ENCODE data around the gene ASAP2.

The ASAP2 gene

GRCh38 chr2:9385841-9386240 is 179.2 kb downstream of the ASAP2 start:
- no peak overlapping the region for H3K4me3 ChIP-seq (replicated peaks; ENCODE audit: low read depth, low read length)
- TF ChIP-seq CTCF (IDR thresholded peaks at IDR 0.05; ENCODE audit: low read length, missing control alignments): no peak
- no peak for DNase-seq (ENCODE audit: low read depth)

- TF ChIP-seq CTCF (IDR thresholded peaks at IDR 0.05; ENCODE audit: low read length, missing control alignments): no peak
- DNase-seq (ENCODE audit: low read depth): no peak
- no peak overlapping the region for H3K4me3 ChIP-seq (replicated peaks; ENCODE audit: low read depth, low read length)
Measured at GRCh38 chr2:9388199-9388681, 181.6 kb downstream of the ASAP2 start.

- DNase-seq (ENCODE audit: low read depth): no peak
- TF ChIP-seq CTCF (IDR thresholded peaks at IDR 0.05; ENCODE audit: low read length, missing control alignments): no peak
- no peak overlapping the region for H3K4me3 ChIP-seq (replicated peaks; ENCODE audit: low read depth, low read length)
Measured at GRCh38 chr2:9388950-9389911, 182.6 kb downstream of the ASAP2 start.

GRCh38 chr2:9390151-9390850 is 183.7 kb downstream of the ASAP2 start:
- H3K4me3 ChIP-seq (replicated peaks; ENCODE audit: low read depth, low read length): no peak overlapping the region
- no peak for DNase-seq (ENCODE audit: low read depth)
- TF ChIP-seq CTCF (IDR thresholded peaks at IDR 0.05; ENCODE audit: low read length, missing control alignments): no peak

- no peak overlapping the region for H3K4me3 ChIP-seq (replicated peaks; ENCODE audit: low read depth, low read length)
- DNase-seq (ENCODE audit: low read depth): no peak
- no peak for TF ChIP-seq CTCF (IDR thresholded peaks at IDR 0.05; ENCODE audit: low read length, missing control alignments)
Measured at GRCh38 chr2:9390991-9391390, 184.4 kb downstream of the ASAP2 start.

- DNase-seq (ENCODE audit: low read depth): no peak
- TF ChIP-seq CTCF (IDR thresholded peaks at IDR 0.05; ENCODE audit: low read length, missing control alignments): no peak
- H3K4me3 ChIP-seq (replicated peaks; ENCODE audit: low read depth, low read length): no peak overlapping the region
Measured at GRCh38 chr2:9391961-9392720, 185.5 kb downstream of the ASAP2 start.
